ENCODE measurements around the gene SUCLG2.

DNA sequence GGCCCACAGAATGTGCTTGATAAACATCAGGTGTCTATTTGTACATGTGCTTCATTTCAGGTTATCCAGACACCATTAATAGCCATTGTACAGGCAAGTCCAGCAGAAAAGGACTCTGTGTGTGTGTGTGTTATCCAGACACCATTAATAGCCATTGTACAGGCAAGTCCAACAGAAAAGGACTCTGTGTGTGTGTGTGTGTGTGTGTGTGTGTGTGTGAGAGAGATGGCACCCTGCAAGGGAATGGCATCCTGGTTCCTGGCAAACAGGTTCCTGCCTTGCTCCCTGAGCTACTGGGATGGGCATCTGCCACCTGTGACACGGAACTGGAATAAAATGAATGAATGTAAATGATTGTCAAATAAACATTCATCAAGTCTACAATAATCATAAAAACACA is 11.7 kb downstream of the SUCLG2 start:
- TF ChIP-seq EZH2phosphoT487 (IDR thresholded peaks at IDR 0.05; ENCODE audit: insufficient read depth, low read depth) = no peak
- TF ChIP-seq EZH2 (IDR thresholded peaks at IDR 0.05; ENCODE audit: insufficient read depth, poor library complexity, severe bottlenecking) = no peak
